Esophagus squamous epithelium (tissue), 4 donors: ENCODE data around the gene FH.

Source experiments
- POLR2A ChIP-seq, 4 donors: fragments of 450-650 bp; IDR thresholded peaks; one replicate each; pipeline ENCODE4 v1.6.1; 2017; ENCODE audit warnings: antibody characterized with exemption in 4 of 4, mild to moderate bottlenecking in 4 of 4, moderate library complexity in 3 of 4
- TF ChIP-seq, protein P1 (sequence below), 6 experiments: fragments of 450-650 bp in 4 of 6; fragments of 200-600 bp in 2 of 6; sonication (generic) in 2 of 6; IDR thresholded peaks; one replicate each; pipeline ENCODE4 v1.5.1; 2016 to 2019; ENCODE audit warnings: antibody characterized with exemption in 6 of 6, mild to moderate bottlenecking in 4 of 6, moderate library complexity in 4 of 6

DNA sequence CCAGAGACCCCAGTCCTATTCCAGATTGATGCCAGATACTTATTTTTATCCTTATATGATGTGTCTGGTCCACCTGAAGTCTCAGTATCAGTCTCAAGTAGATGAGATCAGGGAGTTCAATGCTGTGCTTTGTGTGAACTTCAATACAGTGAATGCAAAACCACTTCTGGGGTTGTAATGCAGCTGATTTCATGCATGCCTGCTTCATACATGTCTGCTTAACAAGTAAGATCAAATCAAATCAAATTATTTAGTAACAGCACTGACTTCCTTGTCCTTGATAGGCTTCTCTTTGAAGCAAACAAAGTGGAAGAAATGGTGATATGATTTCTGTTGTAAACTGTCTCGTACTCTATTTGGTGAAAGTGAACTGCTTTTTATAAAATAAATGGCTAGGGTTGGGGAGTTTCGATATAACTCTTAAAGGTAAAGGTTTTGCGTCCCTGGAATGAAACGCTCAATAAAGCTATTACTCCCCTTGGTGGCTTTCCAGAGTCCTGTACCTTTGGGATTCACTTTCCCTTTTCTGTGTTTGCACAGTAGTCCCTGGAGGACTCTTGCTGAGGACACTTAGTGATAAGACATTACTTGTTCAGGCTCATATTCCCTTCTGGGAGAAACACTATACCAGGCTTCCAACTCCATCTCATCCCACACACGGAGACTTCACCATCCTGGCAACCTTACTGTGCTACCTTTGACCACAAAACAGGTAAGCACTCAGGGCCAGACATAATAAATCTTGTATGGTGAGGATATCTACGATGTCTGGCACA lies 59.3 kb downstream of the FH start:
- TF ChIP-seq, protein P1, sequence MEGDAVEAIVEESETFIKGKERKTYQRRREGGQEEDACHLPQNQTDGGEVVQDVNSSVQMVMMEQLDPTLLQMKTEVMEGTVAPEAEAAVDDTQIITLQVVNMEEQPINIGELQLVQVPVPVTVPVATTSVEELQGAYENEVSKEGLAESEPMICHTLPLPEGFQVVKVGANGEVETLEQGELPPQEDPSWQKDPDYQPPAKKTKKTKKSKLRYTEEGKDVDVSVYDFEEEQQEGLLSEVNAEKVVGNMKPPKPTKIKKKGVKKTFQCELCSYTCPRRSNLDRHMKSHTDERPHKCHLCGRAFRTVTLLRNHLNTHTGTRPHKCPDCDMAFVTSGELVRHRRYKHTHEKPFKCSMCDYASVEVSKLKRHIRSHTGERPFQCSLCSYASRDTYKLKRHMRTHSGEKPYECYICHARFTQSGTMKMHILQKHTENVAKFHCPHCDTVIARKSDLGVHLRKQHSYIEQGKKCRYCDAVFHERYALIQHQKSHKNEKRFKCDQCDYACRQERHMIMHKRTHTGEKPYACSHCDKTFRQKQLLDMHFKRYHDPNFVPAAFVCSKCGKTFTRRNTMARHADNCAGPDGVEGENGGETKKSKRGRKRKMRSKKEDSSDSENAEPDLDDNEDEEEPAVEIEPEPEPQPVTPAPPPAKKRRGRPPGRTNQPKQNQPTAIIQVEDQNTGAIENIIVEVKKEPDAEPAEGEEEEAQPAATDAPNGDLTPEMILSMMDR (IDR thresholded peaks at IDR 0.05): no peak
- TF ChIP-seq POLR2A (IDR thresholded peaks at IDR 0.05): no peak
